Measurements from ENCODE around the gene NLRP1.

NLRP1 gene

DNA sequence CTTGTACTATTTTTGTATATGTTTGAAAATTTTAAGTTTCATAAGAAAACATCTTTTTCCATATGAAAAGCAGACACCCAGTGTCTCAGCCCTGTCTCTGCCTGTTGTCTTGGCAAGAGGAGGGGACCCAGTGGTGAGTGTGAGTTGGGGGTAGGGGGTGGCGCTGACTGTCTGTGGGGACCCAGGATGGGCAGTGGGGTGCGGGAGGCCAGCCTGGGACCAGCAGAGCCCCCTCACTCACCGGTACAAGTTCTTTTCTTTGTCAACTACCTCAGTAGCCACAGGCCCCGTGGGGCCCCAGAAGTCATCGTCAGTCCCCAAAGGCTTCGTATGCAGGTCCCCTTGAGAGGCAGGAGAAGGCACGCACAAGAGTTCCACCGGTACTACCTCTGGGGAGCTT is 51.7 kb downstream of the NLRP1 start:
- no peak overlapping the region for H3K27ac ChIP-seq
- H3K4me3 ChIP-seq, result no peak overlapping the region
- no peak for DNase-seq (ENCODE audit: low spot score)
- TF ChIP-seq, protein P1, sequence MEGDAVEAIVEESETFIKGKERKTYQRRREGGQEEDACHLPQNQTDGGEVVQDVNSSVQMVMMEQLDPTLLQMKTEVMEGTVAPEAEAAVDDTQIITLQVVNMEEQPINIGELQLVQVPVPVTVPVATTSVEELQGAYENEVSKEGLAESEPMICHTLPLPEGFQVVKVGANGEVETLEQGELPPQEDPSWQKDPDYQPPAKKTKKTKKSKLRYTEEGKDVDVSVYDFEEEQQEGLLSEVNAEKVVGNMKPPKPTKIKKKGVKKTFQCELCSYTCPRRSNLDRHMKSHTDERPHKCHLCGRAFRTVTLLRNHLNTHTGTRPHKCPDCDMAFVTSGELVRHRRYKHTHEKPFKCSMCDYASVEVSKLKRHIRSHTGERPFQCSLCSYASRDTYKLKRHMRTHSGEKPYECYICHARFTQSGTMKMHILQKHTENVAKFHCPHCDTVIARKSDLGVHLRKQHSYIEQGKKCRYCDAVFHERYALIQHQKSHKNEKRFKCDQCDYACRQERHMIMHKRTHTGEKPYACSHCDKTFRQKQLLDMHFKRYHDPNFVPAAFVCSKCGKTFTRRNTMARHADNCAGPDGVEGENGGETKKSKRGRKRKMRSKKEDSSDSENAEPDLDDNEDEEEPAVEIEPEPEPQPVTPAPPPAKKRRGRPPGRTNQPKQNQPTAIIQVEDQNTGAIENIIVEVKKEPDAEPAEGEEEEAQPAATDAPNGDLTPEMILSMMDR (IDR thresholded peaks at IDR 0.05), result no peak

DNA sequence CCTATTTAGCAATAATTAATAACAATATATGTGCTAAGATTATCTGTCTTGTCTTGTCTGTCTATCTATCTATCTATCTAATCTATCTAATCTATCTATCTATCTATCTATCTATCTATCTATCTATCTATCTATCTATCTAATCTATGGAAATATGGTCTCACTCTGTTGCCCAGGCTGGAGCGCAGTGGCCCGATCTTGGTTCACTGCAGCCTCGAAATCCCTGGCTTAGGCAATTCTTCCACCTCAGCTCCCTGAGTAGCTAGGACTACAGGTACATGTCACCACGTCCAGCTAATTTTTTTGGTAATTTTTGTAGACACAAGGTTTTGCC is 53.3 kb downstream of the NLRP1 start:
- no peak overlapping the region for H3K4me3 ChIP-seq
- TF ChIP-seq, protein P1 (IDR thresholded peaks at IDR 0.05), result no peak
- no peak for DNase-seq (ENCODE audit: low spot score)
- H3K27ac ChIP-seq, result no peak overlapping the region

DNA sequence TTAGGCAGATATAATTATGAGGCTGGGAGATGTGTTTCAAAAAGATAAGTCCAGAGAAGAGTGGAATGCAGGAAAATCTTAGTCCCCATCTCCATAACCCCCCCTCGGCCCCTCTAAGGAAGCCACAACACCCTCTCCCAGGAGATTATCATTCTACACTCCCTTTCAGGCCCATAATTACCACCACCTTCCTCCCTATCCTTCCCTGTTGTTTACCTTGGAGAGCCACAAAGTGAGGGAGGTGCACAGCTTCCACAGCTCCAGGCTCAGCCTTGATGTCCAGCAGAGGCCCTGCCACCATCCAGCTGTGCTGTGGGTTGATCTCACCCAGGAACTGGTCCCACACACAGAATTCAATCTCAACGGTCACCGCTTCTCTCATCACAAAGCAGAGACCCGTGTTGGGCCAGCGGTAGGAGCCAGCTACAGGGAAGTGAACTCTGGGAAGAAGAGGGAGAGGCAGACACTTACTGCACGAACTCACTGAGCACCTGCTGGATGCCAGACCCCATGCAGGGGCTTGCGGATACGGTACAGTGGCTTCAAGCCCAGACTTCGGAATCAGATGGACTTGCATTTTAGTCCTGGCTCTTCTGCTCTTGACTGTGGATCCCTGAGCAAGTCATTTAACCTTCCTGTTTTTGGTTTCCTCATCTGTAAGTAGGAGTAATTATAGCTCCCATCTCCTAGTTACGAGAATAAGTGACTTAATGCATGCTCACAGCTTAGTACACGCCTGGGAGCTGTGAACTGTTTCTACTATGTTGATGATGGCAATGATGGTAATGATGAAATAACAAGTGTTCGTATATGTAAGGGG is 53.8 kb downstream of the NLRP1 start:
- no peak overlapping the region for H3K4me3 ChIP-seq
- no peak overlapping the region for H3K27ac ChIP-seq
- no peak for DNase-seq (ENCODE audit: low spot score)
- TF ChIP-seq, protein P1 (IDR thresholded peaks at IDR 0.05), result no peak

DNA sequence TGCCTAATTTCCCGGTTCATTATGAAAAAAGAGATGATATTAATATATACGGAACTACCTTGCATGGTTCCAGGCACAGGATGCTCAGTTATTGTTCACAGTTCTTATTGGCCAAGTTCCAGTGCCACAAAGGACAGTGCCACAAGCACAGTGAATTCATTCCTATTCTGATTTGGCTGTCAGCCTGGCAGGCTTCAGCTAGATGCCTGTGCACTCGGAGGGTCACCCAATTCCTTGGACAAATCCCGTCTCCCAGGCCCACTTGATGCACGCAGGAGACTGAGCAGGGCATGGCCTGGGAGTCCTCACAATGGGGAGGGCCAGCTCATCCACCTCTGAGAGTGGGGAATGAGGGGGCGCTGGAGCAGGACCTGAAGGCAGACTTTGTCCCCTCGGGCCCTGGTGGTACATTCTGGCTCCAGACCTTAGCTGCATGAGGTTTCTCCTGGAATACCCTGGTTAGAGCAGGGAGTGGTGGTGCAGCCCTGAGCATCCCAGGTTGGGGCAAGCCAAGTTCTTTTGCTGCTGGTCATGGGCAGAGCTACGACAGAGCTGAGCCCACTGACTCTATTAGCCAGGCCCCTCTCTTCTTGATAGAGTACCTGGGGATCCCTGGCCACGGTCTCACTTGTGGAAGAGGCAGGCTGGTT is 56.6 kb downstream of the NLRP1 start:
- Histone ChIP-seq H3K4me3 (no peak overlapping the region), H3K27ac (peak overlapping the region; percentile 70 to 86)
- DNase-seq (ENCODE audit: low spot score), result no peak
- TF ChIP-seq, protein P1 (IDR thresholded peaks at IDR 0.05), result no peak

DNA sequence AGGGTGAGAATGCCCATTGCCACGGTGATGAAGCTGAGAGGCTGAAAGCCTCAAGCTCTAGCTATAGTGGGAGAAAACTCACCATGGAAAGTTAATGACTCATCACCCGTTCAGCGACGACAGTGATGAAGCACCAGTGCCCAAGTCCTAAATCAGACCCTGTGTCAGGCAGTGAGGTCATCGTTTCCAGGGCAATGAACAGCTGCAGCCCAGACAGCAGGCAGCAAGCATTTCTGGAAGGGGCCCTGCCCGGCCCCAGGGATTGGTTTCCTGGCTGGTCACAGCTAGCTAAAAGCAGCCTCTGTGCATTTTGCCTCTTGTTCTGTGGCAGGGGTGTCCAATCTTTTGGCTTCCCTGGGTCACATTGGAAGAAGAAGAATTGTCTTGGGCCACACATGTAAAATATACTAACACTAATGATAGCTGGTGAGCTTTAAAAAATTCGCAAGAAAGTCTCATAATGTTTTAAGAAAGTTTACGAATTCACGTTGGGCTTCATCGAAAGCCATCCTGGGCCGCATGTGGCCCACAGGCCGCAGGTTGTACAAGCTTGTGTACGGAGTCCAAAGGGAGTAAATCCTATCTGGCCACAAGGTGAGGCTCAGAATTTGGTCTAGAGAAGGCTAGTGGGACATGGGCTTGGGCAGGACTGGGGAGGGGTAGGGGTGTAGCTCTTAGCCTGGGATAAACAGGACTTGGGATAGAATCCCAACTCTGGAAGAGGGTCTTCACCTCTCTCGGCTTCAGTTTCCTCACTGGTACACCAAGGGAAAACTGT is 57.3 kb downstream of the NLRP1 start:
- peak; percentile 88 for DNase-seq (ENCODE audit: low spot score)
- peak overlapping the region; percentile 70 to 86 for H3K27ac ChIP-seq
- TF ChIP-seq, protein P1 (IDR thresholded peaks at IDR 0.05), result no peak
- H3K4me3 ChIP-seq, result no peak overlapping the region

DNA sequence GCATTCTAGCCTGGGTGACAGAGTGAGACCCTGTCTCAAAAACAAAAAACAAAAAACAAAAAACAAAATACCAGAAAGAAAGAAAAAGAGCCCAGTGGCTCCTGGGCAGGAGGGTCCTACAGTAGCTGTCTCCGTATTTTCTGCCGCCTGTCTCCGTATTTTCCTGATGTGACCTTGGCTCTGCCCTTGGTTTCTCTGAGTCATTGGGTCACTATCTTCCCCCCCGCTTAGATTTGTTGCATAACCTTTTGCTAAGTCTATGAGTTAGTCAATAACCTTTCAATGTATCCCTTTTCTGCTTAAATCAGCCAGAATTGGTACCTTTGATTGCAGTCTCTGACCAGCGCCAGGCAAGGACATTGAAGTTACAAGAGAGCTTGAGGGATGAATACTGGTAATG is 61.1 kb downstream of the NLRP1 start:
- TF ChIP-seq, protein P1 (IDR thresholded peaks at IDR 0.05), result no peak
- Histone ChIP-seq H3K27ac (no peak overlapping the region), H3K4me3 (no peak overlapping the region)
- no peak for DNase-seq (ENCODE audit: low spot score)
